Upper lobe of right lung (tissue), 1 donor: ENCODE results near the gene TEAD3. TPM values are rescaled to one million over a fixed set of nuclear protein-coding genes. Genes with fewer than 3 reads are reported as not detected.

ENCODE experiments used
- ATAC-seq: fragments of 200-7000 bp; cut with Tn5 transposase; one replicate; pipeline ENCODE4 v1.9.1; 2020; ENCODE audit warnings: mild to moderate bottlenecking, moderate library complexity
- DNase-seq: peaks from one replicate; pipeline ENCODE4 v3.0.0-alpha.2; 2020
- H3K27ac ChIP-seq: fragments of 200-600 bp; one replicate; pipeline ENCODE4 v1.8.0; 2022
- H3K27me3 ChIP-seq: fragments of 200-600 bp; one replicate; pipeline ENCODE4 v1.8.0; 2022; ENCODE audit warnings: mild to moderate bottlenecking
- H3K36me3 ChIP-seq: fragments of 200-600 bp; one replicate; pipeline ENCODE4 v1.8.0; 2022
- H3K4me1 ChIP-seq: fragments of 200-600 bp; one replicate; pipeline ENCODE4 v1.8.0; 2022
- H3K4me3 ChIP-seq: fragments of 200-600 bp; one replicate; pipeline ENCODE4 v1.8.0; 2022; ENCODE audit warnings: mild to moderate bottlenecking
- H3K9me3 ChIP-seq: fragments of 200-600 bp; one replicate; pipeline ENCODE4 v1.8.0; 2022
- intact Hi-C: fragments of 100-400 bp; cut with DNase I; formaldehyde crosslinking; loops from one replicate; pipeline ENCODE4 v1.11.0; 2022
- total RNA-seq: library from RNA; stranded (reverse); fragmentation: NEBNext Ultra II Directional; extraction: Animal tissue kit (Norgen Biotek cat#: 25700); gene quantifications from one replicate; pipeline ENCODE4 v1.2.1, GENCODE V29; 2021
- TF ChIP-seq, protein P1 (sequence below): fragments of 200-600 bp; IDR thresholded peaks from one replicate; pipeline ENCODE4 v1.8.0; 2022; ENCODE audit warnings: antibody characterized with exemption
- donor health status: DM: no; HTN: yes; CAD: no; lungs with severe emphysema.

The TEAD3 gene
- total RNA-seq, 1 donor from 2014 or later = 23.4 TPM

DNA sequence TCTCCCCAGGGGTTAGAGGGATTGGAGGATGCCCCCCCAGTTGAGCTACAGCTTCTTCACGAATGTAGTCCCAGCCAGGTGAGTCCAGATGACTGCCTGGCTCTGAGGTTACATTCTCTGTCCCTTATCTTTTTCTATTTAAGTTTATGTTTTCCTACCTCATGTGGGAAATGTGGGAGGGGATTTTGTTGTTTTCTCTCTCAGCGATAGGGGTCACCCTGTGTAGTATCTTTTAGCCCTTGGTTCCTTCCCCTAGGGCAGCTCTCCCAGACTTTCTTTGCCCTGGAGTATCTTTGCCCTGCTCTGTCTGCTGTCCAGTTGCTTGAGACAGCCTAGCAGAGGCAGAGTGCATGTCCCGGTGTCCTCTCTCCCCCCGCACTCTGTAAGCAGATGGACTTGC is 39.0 kb downstream of the TEAD3 start:
- Histone ChIP-seq H3K27ac (no peak overlapping the region), H3K4me3 (no peak overlapping the region), H3K36me3 (peaks cover 26% of the 10 kb centered on the region), H3K27me3 (no peaks in the 10 kb centered on the region), H3K4me1 (peaks cover 18% of the 10 kb centered on the region), H3K9me3 (no peaks in the 10 kb centered on the region)
- no peak for ATAC-seq
- DNase-seq = no peak
- TF ChIP-seq, protein P1, sequence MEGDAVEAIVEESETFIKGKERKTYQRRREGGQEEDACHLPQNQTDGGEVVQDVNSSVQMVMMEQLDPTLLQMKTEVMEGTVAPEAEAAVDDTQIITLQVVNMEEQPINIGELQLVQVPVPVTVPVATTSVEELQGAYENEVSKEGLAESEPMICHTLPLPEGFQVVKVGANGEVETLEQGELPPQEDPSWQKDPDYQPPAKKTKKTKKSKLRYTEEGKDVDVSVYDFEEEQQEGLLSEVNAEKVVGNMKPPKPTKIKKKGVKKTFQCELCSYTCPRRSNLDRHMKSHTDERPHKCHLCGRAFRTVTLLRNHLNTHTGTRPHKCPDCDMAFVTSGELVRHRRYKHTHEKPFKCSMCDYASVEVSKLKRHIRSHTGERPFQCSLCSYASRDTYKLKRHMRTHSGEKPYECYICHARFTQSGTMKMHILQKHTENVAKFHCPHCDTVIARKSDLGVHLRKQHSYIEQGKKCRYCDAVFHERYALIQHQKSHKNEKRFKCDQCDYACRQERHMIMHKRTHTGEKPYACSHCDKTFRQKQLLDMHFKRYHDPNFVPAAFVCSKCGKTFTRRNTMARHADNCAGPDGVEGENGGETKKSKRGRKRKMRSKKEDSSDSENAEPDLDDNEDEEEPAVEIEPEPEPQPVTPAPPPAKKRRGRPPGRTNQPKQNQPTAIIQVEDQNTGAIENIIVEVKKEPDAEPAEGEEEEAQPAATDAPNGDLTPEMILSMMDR = no peak
- intact Hi-C loops = no loop called here

DNA sequence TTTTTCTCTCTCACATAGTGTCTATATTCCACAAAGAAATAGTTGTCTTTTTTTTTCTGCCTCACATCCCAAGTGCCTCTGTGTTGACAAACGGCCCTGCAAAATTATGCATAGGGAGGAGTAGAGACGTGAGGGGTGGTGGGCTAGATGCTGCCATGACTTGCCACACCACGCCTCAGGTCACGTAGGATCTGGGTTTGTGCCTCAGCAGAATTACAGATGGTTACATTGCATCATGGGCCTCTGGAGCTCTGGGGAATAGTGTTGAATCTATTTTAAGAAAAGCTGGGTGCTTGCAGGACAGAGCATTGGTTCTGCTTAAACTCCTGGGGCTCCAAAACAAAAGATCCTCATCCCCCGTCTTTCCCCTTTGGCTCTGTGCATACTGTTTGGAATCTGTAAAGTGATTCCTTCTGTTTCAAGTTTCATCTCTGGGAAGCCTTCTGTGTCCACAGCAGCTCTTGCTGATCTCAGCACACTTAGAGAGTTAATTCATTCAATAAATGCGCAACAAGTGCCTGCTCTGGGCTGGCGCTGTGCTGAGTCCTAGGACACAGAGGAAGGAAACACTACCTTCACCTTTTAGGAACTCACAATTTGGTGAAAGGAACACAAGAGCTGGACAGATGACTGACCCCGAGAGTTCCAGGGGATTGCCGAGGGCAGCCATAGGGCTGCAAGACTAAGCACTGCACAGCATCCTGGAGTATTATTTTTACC is 42.3 kb downstream of the TEAD3 start:
- no peak overlapping the region for H3K4me3 ChIP-seq
- H3K36me3 ChIP-seq = peaks cover 24% of the 10 kb centered on the region
- no peaks in the 10 kb centered on the region for H3K27me3 ChIP-seq
- TF ChIP-seq, protein P1 = no peak
- no peak overlapping the region for H3K27ac ChIP-seq
- no peak for ATAC-seq
- intact Hi-C loops = no loop called here
- no peaks in the 10 kb centered on the region for H3K9me3 ChIP-seq
- DNase-seq = no peak
- peaks cover 23% of the 10 kb centered on the region for H3K4me1 ChIP-seq

DNA sequence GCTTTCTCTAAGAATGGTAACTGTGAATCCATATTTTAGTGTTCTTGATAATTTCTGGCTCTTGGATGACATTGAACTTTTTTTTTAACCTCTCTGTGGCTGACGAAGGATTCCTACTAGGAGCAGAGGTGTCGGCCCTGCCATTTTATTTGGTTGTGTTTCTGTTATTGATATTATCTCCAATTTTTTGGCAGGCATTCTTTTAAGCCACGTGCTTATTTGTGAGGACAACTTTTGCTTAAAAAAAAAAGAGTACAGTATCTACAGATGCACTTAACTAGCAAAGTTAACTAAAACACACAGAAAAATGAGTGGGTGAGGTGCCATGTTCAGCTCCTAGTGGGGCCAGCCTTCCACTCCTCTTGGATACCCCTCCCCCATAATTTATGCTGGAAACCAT is 43.6 kb downstream of the TEAD3 start:
- no peak for DNase-seq
- peaks cover 12% of the 10 kb centered on the region for H3K36me3 ChIP-seq
- no peak for ATAC-seq
- H3K4me1 ChIP-seq = peaks cover 23% of the 10 kb centered on the region
- no peak overlapping the region for H3K27ac ChIP-seq
- no peaks in the 10 kb centered on the region for H3K9me3 ChIP-seq
- TF ChIP-seq, protein P1 = no peak
- H3K27me3 ChIP-seq = no peaks in the 10 kb centered on the region
- intact Hi-C loops = no loop called here
- peak overlapping the region; percentile 76 for H3K4me3 ChIP-seq

DNA sequence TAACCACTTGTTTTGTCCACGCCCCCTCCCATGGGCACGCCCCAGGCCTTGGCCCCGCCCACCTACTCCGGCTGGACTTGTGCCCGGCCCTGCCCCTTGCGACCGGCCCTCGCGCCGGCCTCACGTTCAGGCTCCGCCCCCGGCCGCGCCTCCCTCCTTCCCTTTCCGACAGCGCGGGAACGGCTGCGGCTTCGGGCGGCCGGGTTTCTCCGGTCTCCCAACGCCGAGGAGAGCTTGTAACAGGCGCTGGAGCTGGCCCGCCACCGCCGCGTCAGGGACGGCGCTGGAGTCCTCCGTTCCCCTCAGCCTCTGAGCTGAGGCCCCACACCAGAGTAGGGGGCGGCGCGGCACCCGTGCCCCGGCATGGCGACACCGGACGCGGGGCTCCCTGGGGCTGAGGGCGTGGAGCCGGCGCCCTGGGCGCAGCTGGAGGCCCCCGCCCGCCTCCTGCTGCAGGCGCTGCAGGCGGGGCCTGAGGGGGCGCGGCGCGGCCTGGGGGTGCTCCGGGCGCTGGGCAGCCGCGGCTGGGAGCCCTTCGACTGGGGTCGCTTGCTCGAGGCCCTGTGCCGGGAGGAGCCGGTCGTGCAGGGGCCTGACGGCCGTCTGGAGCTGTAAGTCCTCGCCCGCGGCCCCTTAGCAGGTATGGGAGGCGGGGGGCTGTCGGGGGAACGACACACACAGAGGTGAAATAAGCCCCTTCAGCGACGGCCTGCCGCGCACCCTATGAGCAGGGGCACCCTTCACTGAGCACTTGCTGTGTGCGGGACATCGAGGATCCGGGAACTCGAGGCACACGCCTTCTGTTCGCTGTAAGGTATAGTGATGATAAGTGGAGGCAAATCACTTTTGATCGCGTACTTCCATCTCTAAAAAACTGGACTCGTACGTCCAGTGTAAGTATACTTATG is 44.4 kb downstream of the TEAD3 start, which contains the start of gene FANCE:
FANCE (plus strand) TSS at position 156 of the 908 bp plus-strand sequence; CDS start at position 364, 208 bp downstream.
- ATAC-seq = peak; percentile 98
- Histone ChIP-seq H3K27me3 (no peaks in the 10 kb centered on the region), H3K4me1 (peaks cover 23% of the 10 kb centered on the region), H3K9me3 (no peaks in the 10 kb centered on the region), H3K27ac (peak within 1 kb of the TSS; percentile 34), H3K4me3 (peak within 1 kb of the TSS; percentile 76), H3K36me3 (peaks cover 11% of the 10 kb centered on the region)
- DNase-seq = peak; percentile 98
- TF ChIP-seq, protein P1 = no peak
- intact Hi-C loops = no loop called here

DNA sequence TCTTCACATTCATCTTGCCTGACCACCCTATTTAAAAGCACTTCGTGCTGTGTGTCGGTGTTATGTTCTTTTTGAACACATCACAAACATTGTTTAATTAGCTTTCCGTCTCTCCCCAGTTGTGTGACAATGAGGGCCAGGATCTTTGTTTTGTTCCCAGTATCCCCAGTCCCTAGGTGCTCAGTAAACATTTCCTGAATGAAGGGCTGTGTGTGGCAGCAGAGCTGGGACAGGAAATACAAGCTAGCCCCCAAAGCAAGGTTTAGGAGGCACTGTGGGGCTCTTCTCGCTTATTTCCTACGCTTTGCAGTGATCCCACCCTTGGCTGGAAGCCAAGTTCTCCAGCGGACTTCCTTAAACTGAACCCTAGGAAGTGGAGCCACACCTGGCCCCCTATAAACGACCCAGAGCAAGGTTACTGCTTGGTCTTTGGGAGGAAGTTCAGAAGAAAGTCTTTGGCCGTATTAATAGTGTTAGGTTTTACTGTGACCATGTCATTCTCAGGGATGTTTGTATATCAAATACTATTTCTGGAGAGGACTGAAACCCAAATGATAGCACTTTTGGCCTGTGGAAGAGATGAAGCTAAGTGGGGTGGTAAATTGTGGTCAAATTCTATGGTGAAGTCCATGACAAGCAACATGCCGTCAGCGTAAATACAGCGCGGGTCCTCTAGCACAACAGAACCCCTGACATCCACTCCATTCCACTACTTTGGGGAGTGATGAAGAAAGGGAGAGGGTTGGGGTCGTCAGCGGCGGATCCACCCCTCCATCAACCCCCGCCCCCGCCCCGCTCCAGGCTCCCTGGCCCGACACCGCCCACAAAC is 45.3 kb downstream of the TEAD3 start:
- H3K4me1 ChIP-seq = peaks cover 23% of the 10 kb centered on the region
- intact Hi-C loops = no loop called here
- DNase-seq (no peak), ATAC-seq (no peak)
- peak overlapping the region; percentile 76 for H3K4me3 ChIP-seq
- no peaks in the 10 kb centered on the region for H3K9me3 ChIP-seq
- H3K27me3 ChIP-seq = no peaks in the 10 kb centered on the region
- H3K36me3 ChIP-seq = peaks cover 8% of the 10 kb centered on the region
- TF ChIP-seq, protein P1 = no peak
- no peak overlapping the region for H3K27ac ChIP-seq
